NCI-H1092 (cell line): ENCODE measurements around the gene TEX54.

Experiments used
- DNase-seq: peaks from one replicate; lab custom pipeline; 2025; lab: John Stamatoyannopoulos, UW

TEX54 gene

GRCh38 chr11:62787005-62787759 lies 45.5 kb downstream of the TEX54 start, which contains the start of gene TMEM179B:
TSS of gene TMEM179B (plus strand) at chr11:62787402. CDS start at chr11:62787432, 30 bp downstream.
- DNase-seq: peak; percentile 99

DNA sequence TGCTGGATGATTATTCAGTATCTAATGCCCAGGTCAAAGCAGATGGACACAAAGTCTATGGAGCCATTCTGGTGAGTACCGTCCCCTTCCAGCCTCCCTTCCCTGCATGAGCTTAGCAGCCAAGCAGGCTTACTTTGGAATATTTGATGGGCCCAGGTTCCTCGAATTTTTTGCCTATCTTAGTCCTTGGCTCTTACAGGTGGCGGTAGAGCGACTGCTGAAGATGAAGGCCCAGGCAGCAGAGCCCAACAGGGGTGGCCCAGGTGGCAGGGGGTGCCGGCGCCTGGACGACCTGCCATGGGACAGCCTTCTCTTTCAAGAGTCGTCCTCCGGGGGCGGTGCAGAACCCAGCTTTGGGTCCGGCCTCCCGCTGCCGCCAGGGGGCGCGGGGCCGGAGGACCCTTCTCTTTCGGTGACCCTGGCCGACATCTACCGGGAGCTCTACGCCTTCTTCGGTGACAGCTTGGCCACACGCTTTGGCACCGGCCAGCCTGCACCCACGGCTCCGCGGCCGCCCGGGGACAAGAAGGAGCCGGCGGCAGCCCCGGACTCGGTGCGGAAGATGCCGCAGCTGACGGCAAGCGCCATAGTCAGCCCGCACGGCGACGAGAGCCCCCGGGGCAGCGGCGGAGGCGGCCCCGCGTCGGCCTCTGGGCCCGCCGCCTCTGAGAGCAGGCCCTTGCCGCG lies 46.2 kb downstream of the TEX54 start:
- DNase-seq: peak; percentile 82

DNA sequence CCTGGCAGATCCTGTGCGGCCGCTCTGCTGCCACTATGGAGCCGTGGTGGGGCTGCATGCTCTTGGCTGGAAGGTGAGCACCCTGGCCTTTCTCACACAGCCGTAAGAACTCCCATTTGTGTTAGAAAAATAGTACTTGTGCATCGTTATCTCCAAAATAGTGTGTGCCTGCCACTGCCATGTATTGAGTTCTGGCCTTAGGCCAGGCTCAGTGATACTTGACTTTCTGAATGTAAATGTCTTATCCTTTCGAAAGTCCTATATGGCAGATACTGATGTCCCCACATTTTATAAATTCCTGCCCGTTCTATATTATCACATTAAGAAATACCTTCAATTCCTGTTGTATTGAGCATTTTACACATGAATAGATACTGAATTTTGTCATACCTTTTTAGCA lies 49.9 kb downstream of the TEX54 start:
- DNase-seq: no peak
